ENCODE results near the gene SMG6. TPM values are rescaled to one million over a fixed set of nuclear protein-coding genes. Genes with fewer than 3 reads are reported as not detected.
"Not testable (repeated sequence)": the region's sequence is repeated elsewhere in the genome, so short reads cannot be mapped to it uniquely, and the experiment has no call there.

Gene SMG6
- total RNA-seq, 1 experiment from 2014 or later: 36.1 TPM

DNA sequence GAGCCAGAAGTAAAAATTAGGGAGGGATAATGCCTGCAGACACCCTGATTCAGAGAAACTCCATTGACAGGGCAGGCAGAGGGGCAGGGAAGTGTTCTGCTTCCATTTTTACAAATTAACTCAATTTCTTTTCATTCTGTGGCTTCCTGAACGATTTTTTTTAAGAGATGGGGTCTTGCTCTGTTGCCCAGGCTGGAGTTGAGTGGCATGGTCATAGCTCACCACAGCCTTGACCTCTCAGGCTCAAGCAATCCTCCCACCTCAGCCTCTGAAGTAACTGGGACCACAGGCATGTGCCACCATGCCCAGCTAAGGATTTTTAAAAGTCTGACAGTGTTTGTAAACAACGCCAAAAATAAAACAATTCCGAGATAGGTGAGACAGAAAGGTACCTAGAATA is 99.8 kb downstream of the SMG6 start:
- ChIA-PET POLR2A (ENCODE audit: low non-redundant PET) (no interaction called here), CTCF (no interaction called here)
- H3K27ac ChIP-seq (ENCODE audit: low read depth, low read length, poor library complexity, severe bottlenecking): no peak overlapping the region
- no peak for TF ChIP-seq EZH2 (IDR thresholded peaks at IDR 0.05; ENCODE audit: borderline replicate concordance, low read depth, low read length, poor library complexity, severe bottlenecking)
- no peaks in the 10 kb centered on the region for H3K27me3 ChIP-seq (replicated peaks; ENCODE audit: insufficient read depth, low read depth, low read length, poor library complexity)
- no peaks in the 10 kb centered on the region for H3K36me3 ChIP-seq (ENCODE audit: insufficient read depth, low read length, poor library complexity, severe bottlenecking)
- BruUV-seq (replicated peaks): no TSS peak
- H3K4me3 ChIP-seq (ENCODE audit: low read depth, low read length, poor library complexity, severe bottlenecking): no peak overlapping the region
- intact Hi-C loops (cut with micrococcal nuclease; ENCODE audit: unreplicated experiment): no loop called here
- no peaks in the 10 kb centered on the region for H3K9me3 ChIP-seq (ENCODE audit: low read depth, low read length, poor library complexity, severe bottlenecking)
- DNase-seq (ENCODE audit: low spot score): no peak
- peaks cover 16% of the 10 kb centered on the region for H3K4me1 ChIP-seq (ENCODE audit: insufficient read depth, low read length, poor library complexity, severe bottlenecking)

DNA sequence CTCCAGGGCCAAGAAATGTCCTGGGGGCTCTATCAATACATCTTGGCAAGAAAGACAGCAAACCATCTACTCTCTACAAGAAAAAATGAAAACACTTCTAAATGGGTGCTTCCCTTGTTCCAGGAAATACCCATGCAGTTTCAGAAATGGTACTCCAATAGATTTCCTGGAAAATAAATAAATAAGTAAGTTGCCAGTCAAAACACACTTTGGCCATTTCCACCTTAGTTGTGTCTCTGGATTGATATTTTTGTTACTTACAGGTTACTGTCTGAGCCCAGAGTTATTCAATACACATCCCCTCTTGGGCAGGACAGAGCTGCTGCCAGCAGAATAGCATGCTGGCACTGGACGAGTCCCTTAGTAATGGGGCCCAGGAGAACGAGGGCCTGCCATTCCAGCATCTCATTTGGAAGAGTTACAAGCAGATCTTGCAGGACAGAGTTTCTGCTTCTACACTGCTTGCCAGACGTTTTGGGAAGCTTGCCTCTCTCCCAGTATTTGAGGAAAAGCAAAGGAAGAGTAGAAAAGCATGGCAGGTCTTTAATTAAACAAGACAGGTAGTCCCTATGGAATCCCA is 100.5 kb downstream of the SMG6 start:
- ChIA-PET POLR2A (ENCODE audit: low non-redundant PET) (no interaction called here), CTCF (no interaction called here)
- no peak for DNase-seq (ENCODE audit: low spot score)
- no TSS peak for BruUV-seq (replicated peaks)
- H3K27me3 ChIP-seq (replicated peaks; ENCODE audit: insufficient read depth, low read depth, low read length, poor library complexity): no peaks in the 10 kb centered on the region
- H3K9me3 ChIP-seq (ENCODE audit: low read depth, low read length, poor library complexity, severe bottlenecking): no peaks in the 10 kb centered on the region
- no peak overlapping the region for H3K27ac ChIP-seq (ENCODE audit: low read depth, low read length, poor library complexity, severe bottlenecking)
- intact Hi-C loops (cut with micrococcal nuclease; ENCODE audit: unreplicated experiment): no loop called here
- TF ChIP-seq CTCF (conservative IDR thresholded peaks at IDR 0.05; ENCODE audit: low read depth, low read length) (no peak), EZH2 (IDR thresholded peaks at IDR 0.05; ENCODE audit: borderline replicate concordance, low read depth, low read length, poor library complexity, severe bottlenecking) (no peak)
- no peaks in the 10 kb centered on the region for H3K36me3 ChIP-seq (ENCODE audit: insufficient read depth, low read length, poor library complexity, severe bottlenecking)
- peaks cover 10% of the 10 kb centered on the region for H3K4me1 ChIP-seq (ENCODE audit: insufficient read depth, low read length, poor library complexity, severe bottlenecking)
- H3K4me3 ChIP-seq (ENCODE audit: low read depth, low read length, poor library complexity, severe bottlenecking): no peak overlapping the region

GRCh38 chr17:2202302-2202995 is 101.1 kb downstream of the SMG6 start:
- Histone ChIP-seq H3K27ac (ENCODE audit: low read depth, low read length, poor library complexity, severe bottlenecking) (no peak overlapping the region), H3K4me3 (ENCODE audit: low read depth, low read length, poor library complexity, severe bottlenecking) (no peak overlapping the region), H3K4me1 (ENCODE audit: insufficient read depth, low read length, poor library complexity, severe bottlenecking) (peaks cover 3% of the 10 kb centered on the region), H3K27me3 (replicated peaks; ENCODE audit: insufficient read depth, low read depth, low read length, poor library complexity) (no peaks in the 10 kb centered on the region), H3K9me3 (ENCODE audit: low read depth, low read length, poor library complexity, severe bottlenecking) (no peaks in the 10 kb centered on the region), H3K36me3 (ENCODE audit: insufficient read depth, low read length, poor library complexity, severe bottlenecking) (no peaks in the 10 kb centered on the region)
- no peak for DNase-seq (ENCODE audit: low spot score)
- BruUV-seq (replicated peaks): no TSS peak
- TF ChIP-seq EZH2 (IDR thresholded peaks at IDR 0.05; ENCODE audit: borderline replicate concordance, low read depth, low read length, poor library complexity, severe bottlenecking) (no peak), CTCF (conservative IDR thresholded peaks at IDR 0.05; ENCODE audit: low read depth, low read length) (no peak)
- intact Hi-C loops (cut with micrococcal nuclease; ENCODE audit: unreplicated experiment): no loop called here
- ChIA-PET CTCF (no interaction called here), POLR2A (ENCODE audit: low non-redundant PET) (no interaction called here)

DNA sequence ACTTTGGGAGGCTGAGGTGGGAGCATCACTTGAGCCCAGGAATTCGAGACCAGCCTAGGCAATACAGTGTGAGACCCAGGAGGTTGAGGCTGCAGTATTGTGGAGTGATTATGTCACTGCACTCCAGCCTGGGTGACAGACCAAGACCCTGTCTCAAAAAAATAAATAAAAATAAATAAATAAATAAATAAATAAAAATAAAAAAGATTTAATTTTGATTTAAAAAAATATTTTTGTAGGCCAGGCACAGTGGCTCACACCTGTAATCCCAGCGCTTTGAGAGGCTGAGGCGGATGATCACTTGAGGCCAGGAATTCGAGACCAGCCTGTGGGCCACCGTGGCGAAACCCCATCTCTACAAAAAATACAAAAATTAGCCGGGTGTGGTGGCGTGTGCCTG is 104.2 kb downstream of the SMG6 start:
- H3K36me3 ChIP-seq (ENCODE audit: insufficient read depth, low read length, poor library complexity, severe bottlenecking); intact Hi-C loops (cut with micrococcal nuclease; ENCODE audit: unreplicated experiment); DNase-seq (ENCODE audit: low spot score); H3K27me3 ChIP-seq (replicated peaks; ENCODE audit: insufficient read depth, low read depth, low read length, poor library complexity); H3K9me3 ChIP-seq (ENCODE audit: low read depth, low read length, poor library complexity, severe bottlenecking); H3K4me3 ChIP-seq (ENCODE audit: low read depth, low read length, poor library complexity, severe bottlenecking); BruUV-seq (replicated peaks); H3K27ac ChIP-seq (ENCODE audit: low read depth, low read length, poor library complexity, severe bottlenecking); POLR2A ChIA-PET (ENCODE audit: low non-redundant PET); CTCF ChIA-PET: not testable (repeated sequence)
- H3K4me1 ChIP-seq (ENCODE audit: insufficient read depth, low read length, poor library complexity, severe bottlenecking): peaks cover 11% of the 10 kb centered on the region
